Measurements from ENCODE around the gene RBPJ.

- TF ChIP-seq BCL11A (IDR thresholded peaks at IDR 0.05; ENCODE audit: low read depth in 2 of 2, low read length in 2 of 2) (no peak), EZH2 (IDR thresholded peaks at IDR 0.05; ENCODE audit: low read depth, low read length, severe bottlenecking) (no peak), TAF1 (IDR thresholded peaks at IDR 0.05; ENCODE audit: low read depth, low read length) (no peak), SP1 (IDR thresholded peaks at IDR 0.05; ENCODE audit: low read depth, low read length) (no peak), NANOG (IDR thresholded peaks at IDR 0.05; ENCODE audit: insufficient read depth, low read depth, low read length, poor library complexity, severe bottlenecking) (no peak), POLR2AphosphoS5 (IDR thresholded peaks at IDR 0.05; ENCODE audit: low read depth, low read length) (no peak), CTCF (IDR thresholded peaks at IDR 0.05; ENCODE audit: control extremely low read depth in 1 of 3, insufficient read depth in 1 of 3, low read depth in 1 of 3, low read length in 3 of 3) (no peak), USF2 (IDR thresholded peaks at IDR 0.05; ENCODE audit: low read length) (no peak), MAFK (IDR thresholded peaks at IDR 0.05; ENCODE audit: low read depth, low read length) (no peak), EGR1 (IDR thresholded peaks at IDR 0.05; ENCODE audit: borderline replicate concordance, low read depth, low read length) (no peak), POLR2A (IDR thresholded peaks at IDR 0.05; ENCODE audit: control extremely low read depth in 1 of 2, low read depth in 2 of 2, low read length in 2 of 2) (no peak), CHD7 (IDR thresholded peaks at IDR 0.05; ENCODE audit: insufficient replicate concordance, low read length) (no peak)
Measured at GRCh38 chr4:26284536-26284935, 36.3 kb upstream of the RBPJ start.

Measured in H1 (cell line).